ENCODE data around the gene IGFBP3. TPM values are rescaled to one million over a fixed set of nuclear protein-coding genes. Genes with fewer than 3 reads are reported as not detected.
A peak's percentile ranks its signal among the peaks of the same experiment; 100 is the strongest.

The IGFBP3 gene
- total and polyA plus RNA-seq, 2 of the 13 experiments (the other 11 are each of a cell fraction or from before 2014, with no cell fraction given) = 57.5 TPM; not detected in 1

DNA sequence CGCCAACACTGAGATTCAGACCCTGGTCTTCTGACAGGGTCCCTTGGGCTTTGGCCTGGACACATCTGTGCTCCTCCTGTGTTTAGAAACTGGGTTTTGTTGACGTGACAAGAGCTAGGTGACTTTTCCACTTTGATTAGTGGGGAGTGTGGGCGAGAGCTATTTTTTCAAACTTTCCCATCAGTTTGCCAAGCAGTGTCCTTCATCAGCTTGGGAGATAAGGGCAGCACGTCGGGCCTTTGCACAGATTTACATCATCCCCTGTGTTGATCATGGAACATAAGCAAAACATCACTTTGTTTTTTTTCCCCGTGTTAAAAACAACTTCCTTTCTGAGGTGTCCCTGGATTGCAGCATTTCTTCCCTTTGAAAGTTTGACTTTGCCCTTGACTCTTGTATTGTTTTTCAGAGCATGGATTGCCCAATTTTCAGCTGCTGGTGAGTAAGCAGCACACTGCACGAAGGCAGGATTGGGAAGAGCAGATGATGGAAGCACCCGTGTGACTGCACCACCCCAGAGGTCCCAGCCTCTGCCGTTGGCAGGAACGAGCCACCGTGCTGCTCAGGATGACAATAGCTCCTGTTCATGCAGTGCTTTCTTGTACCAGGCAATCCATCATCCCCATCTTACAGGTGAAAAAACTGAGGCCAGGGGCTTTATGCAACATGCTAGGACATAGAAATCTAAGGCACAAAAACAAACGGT is 39.2 kb downstream of the IGFBP3 start (continued):
- TF ChIP-seq KDM3A (CRISPR knock-in tag; IDR thresholded peaks at IDR 0.05; ENCODE audit: low read depth) (peak; percentile 49; the same call in 1 of the 2 replicates), CREM (IDR thresholded peaks at IDR 0.05) (peak; percentile 97), CREM (CRISPR knock-in tag; IDR thresholded peaks at IDR 0.05) (no peak), ZNF484 (CRISPR knock-in tag; IDR thresholded peaks at IDR 0.05; ENCODE audit: borderline replicate concordance, low read depth) (no peak), ZBTB43 (CRISPR knock-in tag; conservative IDR thresholded peaks at IDR 0.05) (peak; percentile 99), ZNF616 (CRISPR knock-in tag; IDR thresholded peaks at IDR 0.05; ENCODE audit: low read depth) (peak; percentile 78; the same call in 1 of the 2 replicates), CREB3 (CRISPR knock-in tag; IDR thresholded peaks at IDR 0.05) (no peak), FOXM1 (CRISPR knock-in tag; IDR thresholded peaks at IDR 0.05) (no peak), DBP (CRISPR knock-in tag; IDR thresholded peaks at IDR 0.05; ENCODE audit: not compliant biosample characterization) (no peak), ZFYVE20 (CRISPR knock-in tag; IDR thresholded peaks at IDR 0.05; ENCODE audit: borderline replicate concordance, low read depth) (no peak), NAIF1 (CRISPR knock-in tag; IDR thresholded peaks at IDR 0.05; ENCODE audit: borderline replicate concordance) (no peak), MBD4 (IDR thresholded peaks at IDR 0.05; ENCODE audit: borderline replicate concordance, low read length) (no peak), YEATS2 (CRISPR knock-in tag; IDR thresholded peaks at IDR 0.05; ENCODE audit: borderline replicate concordance) (peak; percentile 76; the same call in 1 of the 2 replicates), ZNF138 (CRISPR knock-in tag; IDR thresholded peaks at IDR 0.05; ENCODE audit: low read depth) (no peak), KLF11 (CRISPR knock-in tag; IDR thresholded peaks at IDR 0.05) (no peak), PHF20 (CRISPR knock-in tag; IDR thresholded peaks at IDR 0.05) (no peak), ZFP90 (CRISPR knock-in tag; IDR thresholded peaks at IDR 0.05; ENCODE audit: borderline replicate concordance) (peak; percentile 73; the same call in 1 of the 2 replicates)
- TF ChIP-seq, protein P1, sequence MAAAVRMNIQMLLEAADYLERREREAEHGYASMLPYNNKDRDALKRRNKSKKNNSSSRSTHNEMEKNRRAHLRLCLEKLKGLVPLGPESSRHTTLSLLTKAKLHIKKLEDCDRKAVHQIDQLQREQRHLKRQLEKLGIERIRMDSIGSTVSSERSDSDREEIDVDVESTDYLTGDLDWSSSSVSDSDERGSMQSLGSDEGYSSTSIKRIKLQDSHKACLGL (CRISPR knock-in tag; IDR thresholded peaks at IDR 0.05) = no peak; the same call in 1 of the 2 replicates
- TF ChIP-seq, protein P2, sequence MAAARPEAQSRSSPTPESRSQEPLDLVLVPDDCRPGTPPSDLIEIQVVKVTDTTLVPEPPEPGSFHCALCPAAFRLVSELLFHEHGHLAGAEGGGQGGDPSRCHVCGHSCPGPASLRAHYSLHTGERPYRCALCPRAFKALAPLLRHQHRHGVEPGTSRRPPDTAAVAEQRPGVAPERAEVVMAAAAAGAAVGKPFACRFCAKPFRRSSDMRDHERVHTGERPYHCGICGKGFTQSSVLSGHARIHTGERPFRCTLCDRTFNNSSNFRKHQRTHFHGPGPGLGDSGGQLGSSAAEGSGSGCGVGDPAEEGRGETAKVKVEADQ (CRISPR knock-in tag; IDR thresholded peaks at IDR 0.05; ENCODE audit: borderline replicate concordance) = peak; percentile 82
- TF ChIP-seq, protein P3, sequence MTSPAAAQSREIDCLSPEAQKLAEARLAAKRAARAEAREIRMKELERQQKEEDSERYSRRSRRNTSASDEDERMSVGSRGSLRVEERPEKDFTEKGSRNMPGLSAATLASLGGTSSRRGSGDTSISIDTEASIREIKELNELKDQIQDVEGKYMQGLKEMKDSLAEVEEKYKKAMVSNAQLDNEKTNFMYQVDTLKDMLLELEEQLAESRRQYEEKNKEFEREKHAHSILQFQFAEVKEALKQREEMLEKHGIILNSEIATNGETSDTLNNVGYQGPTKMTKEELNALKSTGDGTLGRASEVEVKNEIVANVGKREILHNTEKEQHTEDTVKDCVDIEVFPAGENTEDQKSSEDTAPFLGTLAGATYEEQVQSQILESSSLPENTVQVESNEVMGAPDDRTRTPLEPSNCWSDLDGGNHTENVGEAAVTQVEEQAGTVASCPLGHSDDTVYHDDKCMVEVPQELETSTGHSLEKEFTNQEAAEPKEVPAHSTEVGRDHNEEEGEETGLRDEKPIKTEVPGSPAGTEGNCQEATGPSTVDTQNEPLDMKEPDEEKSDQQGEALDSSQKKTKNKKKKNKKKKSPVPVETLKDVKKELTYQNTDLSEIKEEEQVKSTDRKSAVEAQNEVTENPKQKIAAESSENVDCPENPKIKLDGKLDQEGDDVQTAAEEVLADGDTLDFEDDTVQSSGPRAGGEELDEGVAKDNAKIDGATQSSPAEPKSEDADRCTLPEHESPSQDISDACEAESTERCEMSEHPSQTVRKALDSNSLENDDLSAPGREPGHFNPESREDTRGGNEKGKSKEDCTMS (CRISPR knock-in tag; conservative IDR thresholded peaks at IDR 0.05) = no peak

Measured in HepG2 (cell line).